Measurements from ENCODE around the gene EIF2S2.
A peak's percentile ranks its signal among the peaks of the same experiment; 100 is the strongest.

EIF2S2 gene

GRCh38 chr20:34122274-34122980 is 10.4 kb upstream of the EIF2S2 start:
- Histone ChIP-seq H3K27me3 (replicated peaks in 2 of 5; ENCODE audit: control insufficient read depth in 4 of 5, insufficient read depth in 5 of 5, low read length in 4 of 5) (no peaks in the 10 kb centered on the region), H3K4me1 (ENCODE audit: control extremely low read depth in 1 of 4, control insufficient read depth in 4 of 4, insufficient read depth in 4 of 4, low read length in 3 of 4) (no peaks in the 10 kb centered on the region), H3K4me3 (ENCODE audit: control insufficient read depth in 1 of 7, extremely low read depth in 1 of 7, insufficient read depth in 4 of 7, low read depth in 2 of 7, low read length in 6 of 7) (no peak overlapping the region), H3K27ac (ENCODE audit: insufficient read depth in 1 of 2, low read depth in 1 of 2, low read length in 2 of 2, poor library complexity in 1 of 2, severe bottlenecking in 2 of 2) (no peak overlapping the region), H3K9me3 (ENCODE audit: control extremely low read depth in 1 of 5, control insufficient read depth in 4 of 5, insufficient read depth in 2 of 5, low read depth in 1 of 5, low read length in 4 of 5) (no peaks in the 10 kb centered on the region), H3K36me3 (ENCODE audit: control insufficient read depth in 4 of 4, insufficient read depth in 4 of 4, low read length in 3 of 4) (no peaks in the 10 kb centered on the region)
- no peak for DNase-seq
- ChIA-PET CTCF (interaction anchor here (1.1 to 1.3 kb wide), 2 partner anchors 48 to 259 kb away, joined by 4 read pairs; no protein-coding TSS in a partner anchor), POLR2A (interaction anchor here (0.6 kb wide), 1 partner anchor 16 kb away, joined by 3 read pairs; no protein-coding TSS in a partner anchor)
- WGBS (ENCODE audit: insufficient coverage), result 97% methylated on average over 40 of the region's 43 CpGs

GRCh38 chr20:34120213-34120612 is 8.2 kb upstream of the EIF2S2 start:
- H3K9me3 ChIP-seq (ENCODE audit: control extremely low read depth in 1 of 5, control insufficient read depth in 4 of 5, insufficient read depth in 2 of 5, low read depth in 1 of 5, low read length in 4 of 5), result no peaks in the 10 kb centered on the region
- H3K27me3 ChIP-seq (replicated peaks in 2 of 5; ENCODE audit: control insufficient read depth in 4 of 5, insufficient read depth in 5 of 5, low read length in 4 of 5), result no peaks in the 10 kb centered on the region
- H3K4me1 ChIP-seq (ENCODE audit: control extremely low read depth in 1 of 4, control insufficient read depth in 4 of 4, insufficient read depth in 4 of 4, low read length in 3 of 4), result no peaks in the 10 kb centered on the region
- no peak for DNase-seq
- H3K27ac ChIP-seq (ENCODE audit: insufficient read depth in 1 of 2, low read depth in 1 of 2, low read length in 2 of 2, poor library complexity in 1 of 2, severe bottlenecking in 2 of 2), result no peak overlapping the region
- ChIA-PET POLR2A (no interaction called here), CTCF (no interaction called here)
- no peaks in the 10 kb centered on the region for H3K36me3 ChIP-seq (ENCODE audit: control insufficient read depth in 4 of 4, insufficient read depth in 4 of 4, low read length in 3 of 4)
- 100% methylated on average over 1 of the region's 2 CpGs for WGBS (ENCODE audit: insufficient coverage)
- no peak overlapping the region for H3K4me3 ChIP-seq (ENCODE audit: control insufficient read depth in 1 of 7, extremely low read depth in 1 of 7, insufficient read depth in 4 of 7, low read depth in 2 of 7, low read length in 6 of 7)

- H3K4me3 ChIP-seq (ENCODE audit: control insufficient read depth in 1 of 7, extremely low read depth in 1 of 7, insufficient read depth in 4 of 7, low read depth in 2 of 7, low read length in 6 of 7), result no peak overlapping the region
- POLR2A ChIA-PET, result interaction anchor here (0.5 kb wide), 1 partner anchor 602 kb away, joined by 4 read pairs; no protein-coding TSS in a partner anchor
Observed at GRCh38 chr20:34115232-34115631, 3.2 kb upstream of the EIF2S2 start.

GRCh38 chr20:34114809-34115208 is 2.8 kb upstream of the EIF2S2 start:
- 100% methylated on average over 1 of the region's 4 CpGs for WGBS (ENCODE audit: insufficient coverage)
- H3K9me3 ChIP-seq (ENCODE audit: control extremely low read depth in 1 of 5, control insufficient read depth in 4 of 5, insufficient read depth in 2 of 5, low read depth in 1 of 5, low read length in 4 of 5), result no peaks in the 10 kb centered on the region
- no peak overlapping the region for H3K4me3 ChIP-seq (ENCODE audit: control insufficient read depth in 1 of 7, extremely low read depth in 1 of 7, insufficient read depth in 4 of 7, low read depth in 2 of 7, low read length in 6 of 7)
- H3K27me3 ChIP-seq (replicated peaks in 2 of 5; ENCODE audit: control insufficient read depth in 4 of 5, insufficient read depth in 5 of 5, low read length in 4 of 5), result no peaks in the 10 kb centered on the region
- DNase-seq, result no peak
- H3K36me3 ChIP-seq (ENCODE audit: control insufficient read depth in 4 of 4, insufficient read depth in 4 of 4, low read length in 3 of 4), result peaks cover 0 to 4% (median 0%) of the 10 kb centered on the region in 4 experiments
- peaks cover 10 to 20% (median 13%) of the 10 kb centered on the region in 4 experiments for H3K4me1 ChIP-seq (ENCODE audit: control extremely low read depth in 1 of 4, control insufficient read depth in 4 of 4, insufficient read depth in 4 of 4, low read length in 3 of 4)
- ChIA-PET CTCF (interaction anchor here (1.5 kb wide), 1 partner anchor 14 kb away, joined by 3 read pairs; no protein-coding TSS in a partner anchor), POLR2A (interaction anchor here (0.5 kb wide), 1 partner anchor 602 kb away, joined by 4 read pairs; no protein-coding TSS in a partner anchor)
- H3K27ac ChIP-seq (ENCODE audit: insufficient read depth in 1 of 2, low read depth in 1 of 2, low read length in 2 of 2, poor library complexity in 1 of 2, severe bottlenecking in 2 of 2), result no peak overlapping the region

More at GRCh38 chr20:34115232-34115631, 3.2 kb upstream of the EIF2S2 start:
- Histone ChIP-seq H3K4me1 (ENCODE audit: control extremely low read depth in 1 of 4, control insufficient read depth in 4 of 4, insufficient read depth in 4 of 4, low read length in 3 of 4) (peaks cover 7 to 18% (median 11%) of the 10 kb centered on the region in 4 experiments), H3K36me3 (ENCODE audit: control insufficient read depth in 4 of 4, insufficient read depth in 4 of 4, low read length in 3 of 4) (peaks cover 0 to under 1% (median 0%) of the 10 kb centered on the region in 4 experiments), H3K27me3 (replicated peaks in 2 of 5; ENCODE audit: control insufficient read depth in 4 of 5, insufficient read depth in 5 of 5, low read length in 4 of 5) (no peaks in the 10 kb centered on the region), H3K27ac (ENCODE audit: insufficient read depth in 1 of 2, low read depth in 1 of 2, low read length in 2 of 2, poor library complexity in 1 of 2, severe bottlenecking in 2 of 2) (no peak overlapping the region), H3K9me3 (ENCODE audit: control extremely low read depth in 1 of 5, control insufficient read depth in 4 of 5, insufficient read depth in 2 of 5, low read depth in 1 of 5, low read length in 4 of 5) (no peaks in the 10 kb centered on the region)
- no peak for DNase-seq
- CTCF ChIA-PET, result interaction anchor here (0.6 to 0.9 kb wide), 2 partner anchors 50 to 133 kb away, joined by 3 to 4 read pairs; no protein-coding TSS in a partner anchor

GRCh38 chr20:34112600-34113101 is 608 bp upstream of the EIF2S2 start:
- H3K4me3 ChIP-seq (ENCODE audit: control insufficient read depth in 1 of 7, extremely low read depth in 1 of 7, insufficient read depth in 4 of 7, low read depth in 2 of 7, low read length in 6 of 7), result peak overlapping the region; percentile 82 to 98 (median 95)
- H3K4me1 ChIP-seq (ENCODE audit: control extremely low read depth in 1 of 4, control insufficient read depth in 4 of 4, insufficient read depth in 4 of 4, low read length in 3 of 4), result peaks cover 10 to 33% (median 19%) of the 10 kb centered on the region in 4 experiments
- H3K27ac ChIP-seq (ENCODE audit: insufficient read depth in 1 of 2, low read depth in 1 of 2, low read length in 2 of 2, poor library complexity in 1 of 2, severe bottlenecking in 2 of 2), result peak overlapping the region; percentile 94 to 99
- ChIA-PET POLR2A (interaction anchor here (0.6 to 2.0 kb wide), 7 partner anchors 12 to 380 kb away, joined by 3 to 12 read pairs (median 3); partner anchors contain the start of gene ZNF341), CTCF (interaction anchor here (0.7 to 2.3 kb wide), 5 partner anchors 12 to 140 kb away, joined by 3 to 7 read pairs (median 4); no protein-coding TSS in a partner anchor)
- no peak for DNase-seq
- WGBS (ENCODE audit: insufficient coverage), result 0% methylated on average over 17 of the region's 18 CpGs
- H3K27me3 ChIP-seq (replicated peaks in 2 of 5; ENCODE audit: control insufficient read depth in 4 of 5, insufficient read depth in 5 of 5, low read length in 4 of 5), result no peaks in the 10 kb centered on the region
- peaks cover 2 to 24% (median 4%) of the 10 kb centered on the region in 4 experiments for H3K36me3 ChIP-seq (ENCODE audit: control insufficient read depth in 4 of 4, insufficient read depth in 4 of 4, low read length in 3 of 4)
- no peaks in the 10 kb centered on the region for H3K9me3 ChIP-seq (ENCODE audit: control extremely low read depth in 1 of 5, control insufficient read depth in 4 of 5, insufficient read depth in 2 of 5, low read depth in 1 of 5, low read length in 4 of 5)

GRCh38 chr20:34110745-34111641 is 1.1 kb downstream of the EIF2S2 start:
- peak in 2 of 3 donors; percentile 32 to 52 for DNase-seq
- ChIA-PET CTCF (interaction anchor here (2.3 kb wide), 1 partner anchor 11 kb away, joined by 7 read pairs; no protein-coding TSS in a partner anchor), POLR2A (interaction anchor here (0.5 kb wide), 1 partner anchor 240 kb away, joined by 3 read pairs; no protein-coding TSS in a partner anchor)
- 4% methylated on average over 17 of the region's 22 CpGs for WGBS (ENCODE audit: insufficient coverage)
- H3K9me3 ChIP-seq (ENCODE audit: control extremely low read depth in 1 of 5, control insufficient read depth in 4 of 5, insufficient read depth in 2 of 5, low read depth in 1 of 5, low read length in 4 of 5), result no peaks in the 10 kb centered on the region
- H3K4me1 ChIP-seq (ENCODE audit: control extremely low read depth in 1 of 4, control insufficient read depth in 4 of 4, insufficient read depth in 4 of 4, low read length in 3 of 4), result peaks cover 10 to 34% (median 19%) of the 10 kb centered on the region in 4 experiments
- H3K4me3 ChIP-seq (ENCODE audit: control insufficient read depth in 1 of 7, extremely low read depth in 1 of 7, insufficient read depth in 4 of 7, low read depth in 2 of 7, low read length in 6 of 7), result peak overlapping the region; percentile 82 to 98 (median 95)
- peak overlapping the region; percentile 94 to 99 for H3K27ac ChIP-seq (ENCODE audit: insufficient read depth in 1 of 2, low read depth in 1 of 2, low read length in 2 of 2, poor library complexity in 1 of 2, severe bottlenecking in 2 of 2)
- H3K36me3 ChIP-seq (ENCODE audit: control insufficient read depth in 4 of 4, insufficient read depth in 4 of 4, low read length in 3 of 4), result peaks cover 2 to 32% (median 6%) of the 10 kb centered on the region in 4 experiments
- no peaks in the 10 kb centered on the region for H3K27me3 ChIP-seq (replicated peaks in 2 of 5; ENCODE audit: control insufficient read depth in 4 of 5, insufficient read depth in 5 of 5, low read length in 4 of 5)
